ENCODE results near the gene PPFIA3.

PPFIA3 gene

GRCh38 chr19:49097453-49098288 is 21.7 kb upstream of the PPFIA3 start:
- TF ChIP-seq CTCF (IDR thresholded peaks at IDR 0.05; ENCODE audit: insufficient read depth, low read length, poor library complexity, severe bottlenecking) (peak; percentile 94), EZH2phosphoT487 (conservative IDR thresholded peaks at IDR 0.05; ENCODE audit: low read length) (no peak)
- Histone ChIP-seq H3K27ac (ENCODE audit: low read depth, low read length) (no peak overlapping the region), H3K4me2 (ENCODE audit: low read depth, low read length, poor library complexity, severe bottlenecking) (no peak overlapping the region), H3K36me3 (ENCODE audit: low read length) (peaks cover 15% of the 10 kb centered on the region), H3K27me3 (ENCODE audit: low read length) (no peaks in the 10 kb centered on the region), H3K9me2 (replicated peaks; ENCODE audit: insufficient read depth, low read length) (no peaks in the 10 kb centered on the region), H4K20me1 (ENCODE audit: low read depth, low read length) (peaks cover 3% of the 10 kb centered on the region; the same call in 1 of the 2 replicates), H3K79me2 (ENCODE audit: insufficient read depth, low read length) (peaks cover 24% of the 10 kb centered on the region), H3K9ac (ENCODE audit: low read length) (no peak overlapping the region), H3K4me3 (ENCODE audit: insufficient read depth, low read length, poor library complexity, severe bottlenecking) (no peak overlapping the region), H3F3A (ENCODE audit: insufficient read depth) (peaks cover 11% of the 10 kb centered on the region), H3K9me3 (ENCODE audit: insufficient read depth, low read length) (no peaks in the 10 kb centered on the region), H2AFZ (ENCODE audit: low read depth, low read length, severe bottlenecking) (no peak overlapping the region)

GRCh38 chr19:49098795-49099194 is 20.5 kb upstream of the PPFIA3 start:
- Histone ChIP-seq H3K4me2 (ENCODE audit: low read depth, low read length, poor library complexity, severe bottlenecking) (no peak overlapping the region), H2AFZ (ENCODE audit: low read depth, low read length, severe bottlenecking) (no peak overlapping the region), H3F3A (ENCODE audit: insufficient read depth) (peaks cover 11% of the 10 kb centered on the region), H3K9me2 (replicated peaks; ENCODE audit: insufficient read depth, low read length) (no peaks in the 10 kb centered on the region), H3K9me3 (ENCODE audit: insufficient read depth, low read length) (no peaks in the 10 kb centered on the region), H4K20me1 (ENCODE audit: low read depth, low read length) (peaks cover 3% of the 10 kb centered on the region; the same call in 1 of the 2 replicates), H3K79me2 (ENCODE audit: insufficient read depth, low read length) (peaks cover 23% of the 10 kb centered on the region), H3K27me3 (ENCODE audit: low read length) (no peaks in the 10 kb centered on the region), H3K9ac (ENCODE audit: low read length) (no peak overlapping the region), H3K4me3 (ENCODE audit: insufficient read depth, low read length, poor library complexity, severe bottlenecking) (no peak overlapping the region), H3K27ac (ENCODE audit: low read depth, low read length) (no peak overlapping the region), H3K36me3 (ENCODE audit: low read length) (peaks cover 13% of the 10 kb centered on the region)
- TF ChIP-seq CTCF (IDR thresholded peaks at IDR 0.05; ENCODE audit: insufficient read depth, low read length, poor library complexity, severe bottlenecking) = no peak
- TF ChIP-seq EZH2phosphoT487 (conservative IDR thresholded peaks at IDR 0.05; ENCODE audit: low read length) = no peak

- Histone ChIP-seq H3K27ac (ENCODE audit: low read depth, low read length) (no peak overlapping the region), H2AFZ (ENCODE audit: low read depth, low read length, severe bottlenecking) (no peak overlapping the region), H3K9ac (ENCODE audit: low read length) (no peak overlapping the region), H3K4me3 (ENCODE audit: insufficient read depth, low read length, poor library complexity, severe bottlenecking) (no peak overlapping the region), H3K36me3 (ENCODE audit: low read length) (peaks cover 13% of the 10 kb centered on the region), H3F3A (ENCODE audit: insufficient read depth) (peaks cover 7% of the 10 kb centered on the region; the same call in 1 of the 2 replicates), H3K4me2 (ENCODE audit: low read depth, low read length, poor library complexity, severe bottlenecking) (no peak overlapping the region), H4K20me1 (ENCODE audit: low read depth, low read length) (no peaks in the 10 kb centered on the region), H3K9me2 (replicated peaks; ENCODE audit: insufficient read depth, low read length) (no peaks in the 10 kb centered on the region), H3K79me2 (ENCODE audit: insufficient read depth, low read length) (peaks cover 13% of the 10 kb centered on the region), H3K9me3 (ENCODE audit: insufficient read depth, low read length) (no peaks in the 10 kb centered on the region), H3K27me3 (ENCODE audit: low read length) (no peaks in the 10 kb centered on the region)
- TF ChIP-seq EZH2phosphoT487 (conservative IDR thresholded peaks at IDR 0.05; ENCODE audit: low read length) (no peak), CTCF (IDR thresholded peaks at IDR 0.05; ENCODE audit: insufficient read depth, low read length, poor library complexity, severe bottlenecking) (no peak)
Observed at GRCh38 chr19:49101160-49101559, 18.2 kb upstream of the PPFIA3 start.

All from SU-DHL-6 (cell line).